ENCODE results near the gene MTMR12.

DNA sequence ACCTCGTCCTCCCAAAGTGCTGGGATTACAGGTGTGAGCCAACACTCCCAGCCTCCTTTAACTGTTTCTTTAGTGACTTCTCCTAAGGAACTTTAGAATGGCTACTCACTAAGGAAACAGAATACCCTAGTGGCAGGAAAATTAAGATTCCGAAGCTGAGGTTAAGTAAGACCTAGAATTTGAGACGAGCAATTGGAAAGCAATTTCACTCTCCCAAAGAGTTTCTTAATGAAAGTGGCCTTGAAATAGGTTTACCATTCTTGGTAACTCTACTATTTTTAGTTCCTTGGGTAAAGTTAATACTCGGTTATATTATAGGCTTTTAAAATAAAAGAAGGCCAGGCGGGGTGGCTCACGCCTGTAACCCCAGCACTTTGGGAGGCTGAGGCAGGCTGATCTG is 115.7 kb downstream of the MTMR12 start:
- no peak for TF ChIP-seq CTCF (conservative IDR thresholded peaks at IDR 0.05; ENCODE audit: low read depth, low read length)
- no peak for TF ChIP-seq EZH2phosphoT487 (IDR thresholded peaks at IDR 0.05; ENCODE audit: borderline replicate concordance, low read length)
- TF ChIP-seq EZH2 (IDR thresholded peaks at IDR 0.05; ENCODE audit: low read length, unreplicated experiment) = no peak

All from PC-3 (cell line).